Endothelial cell of umbilical vein (primary cell): ENCODE results near the gene BNC2. TPM values are rescaled to one million over a fixed set of nuclear protein-coding genes. Genes with fewer than 3 reads are reported as not detected.

Experiments used
- BruUV-seq: library from RNA; stranded (reverse); fragments of 400-500 nt; replicated peaks from 2 replicates; lab custom pipeline; 2021; lab: Mats Ljungman, UMichigan
- CTCF ChIA-PET: fragments of 300-600, 350-600 bp; sonication (Branson Sonifier 250); formaldehyde crosslinking; loops from one replicate; lab custom pipeline; 2021; ENCODE audit warnings: antibody characterized with exemption, inconsistent platforms; lab: Charles Lee
- POLR2A ChIA-PET: fragments of 300-600, 350-600 bp; sonication (Branson Sonifier 250); formaldehyde crosslinking; loops from one replicate; lab custom pipeline; 2021; ENCODE audit warnings: antibody characterized with exemption, inconsistent platforms; lab: Charles Lee
- DNase-seq: peaks from one replicate; pipeline ENCODE4 v3.0.0-alpha.2; 2011; ENCODE audit warnings: low read depth, low spot score
- FAIRE-seq: peaks from 2 replicates; lab custom pipeline; 2011; peaks lifted over from hg19 to GRCh38; lab: Jason Lieb, UNC
- H2AFZ ChIP-seq: 2 replicates; pipeline ENCODE4 v1.6.0; 2012; ENCODE audit warnings: low read depth, low read length, control low read depth, inconsistent platforms
- H3K27ac ChIP-seq: 2 replicates; pipeline ENCODE4 v1.5.1; 2011; ENCODE audit warnings: low read depth, mild to moderate bottlenecking, control low read depth, low read length, moderate library complexity; ENCODE audit not compliant: insufficient read depth
- H3K27me3 ChIP-seq, 2 experiments: 2 replicates each; pipeline versions ENCODE4 v1.6.0 to v1.6.1; 2011; ENCODE audit warnings: low read length in 2 of 2, mixed read lengths in 1 of 2; ENCODE audit not compliant: control insufficient read depth in 2 of 2, insufficient read depth in 2 of 2
- H3K36me3 ChIP-seq, 2 experiments: 2 replicates in 1 of 2; 3 replicates in 1 of 2; pipeline ENCODE4 v1.5.1; 2011; ENCODE audit warnings: low read length in 2 of 2, mild to moderate bottlenecking in 1 of 2, moderate library complexity in 1 of 2; ENCODE audit not compliant: control insufficient read depth in 2 of 2, insufficient read depth in 2 of 2; ENCODE audit errors: extremely low read depth in 1 of 2
- H3K4me1 ChIP-seq: 3 replicates; pipeline ENCODE4 v1.5.1; 2011; ENCODE audit warnings: mild to moderate bottlenecking, low read length; ENCODE audit not compliant: control insufficient read depth, insufficient read depth; ENCODE audit errors: extremely low read depth
- H3K4me2 ChIP-seq: 2 replicates; pipeline ENCODE4 v1.6.1; 2011; ENCODE audit warnings: low read length, control low read depth, mixed read lengths; ENCODE audit not compliant: insufficient read depth
- H3K4me3 ChIP-seq, 3 experiments: fragments of 200-600 bp in 1 of 3; sonication (generic), shearing (Covaris generic) in 1 of 3; replicated peaks in 1 of 3; 2 replicates each; pipeline ENCODE4 v1.5.1; 2011 to 2016; ENCODE audit warnings: control low read depth in 3 of 3, low read length in 3 of 3, mild to moderate bottlenecking in 2 of 3, inconsistent platforms in 1 of 3, low read depth in 1 of 3, moderate library complexity in 1 of 3; ENCODE audit not compliant: insufficient read depth in 1 of 3
- H3K79me2 ChIP-seq: 2 replicates; pipeline ENCODE4 v1.6.0; 2012; ENCODE audit warnings: low read length, inconsistent platforms; ENCODE audit not compliant: control insufficient read depth, insufficient read depth
- H3K9ac ChIP-seq: replicated peaks from 2 replicates; pipeline ENCODE3; 2011; ENCODE audit warnings: low read length, control low read depth; ENCODE audit not compliant: insufficient read depth; ENCODE audit errors: extremely low read depth
- H3K9me1 ChIP-seq: replicated peaks from 3 replicates; pipeline ENCODE4 v1.6.0; 2011; ENCODE audit warnings: mild to moderate bottlenecking, low read length; ENCODE audit not compliant: control insufficient read depth, insufficient read depth; ENCODE audit errors: extremely low read depth
- H3K9me3 ChIP-seq: replicated peaks from 2 replicates; pipeline ENCODE4 v1.5.1; 2012; ENCODE audit warnings: low read length, inconsistent platforms; ENCODE audit not compliant: control insufficient read depth, insufficient read depth
- H4K20me1 ChIP-seq: replicated peaks from 2 replicates; pipeline ENCODE3; 2011; ENCODE audit warnings: mild to moderate bottlenecking, low read length; ENCODE audit not compliant: control insufficient read depth, insufficient read depth; ENCODE audit errors: extremely low read depth
- EZH2 ChIP-seq: IDR thresholded peaks from 2 replicates; pipeline ENCODE4 v1.6.1; 2012; ENCODE audit warnings: borderline replicate concordance, low read depth, mild to moderate bottlenecking, moderate library complexity, low read length, inconsistent platforms; ENCODE audit not compliant: severe bottlenecking
- FOS ChIP-seq: IDR thresholded peaks from 2 replicates; pipeline ENCODE4 v1.6.1; 2011; ENCODE audit warnings: mild to moderate bottlenecking, low read length, moderate library complexity, borderline replicate concordance; ENCODE audit not compliant: insufficient read depth
- GATA2 ChIP-seq: IDR thresholded peaks from 2 replicates; pipeline ENCODE4 v1.7.0; 2011; ENCODE audit warnings: low read depth, mild to moderate bottlenecking, moderate library complexity, mixed read lengths, low read length; ENCODE audit not compliant: insufficient read length, insufficient read depth
- JUN ChIP-seq: IDR thresholded peaks from 2 replicates; pipeline ENCODE4 v1.6.1; 2011; ENCODE audit warnings: borderline replicate concordance, low read depth; ENCODE audit not compliant: insufficient read length, insufficient read depth
- POLR2A ChIP-seq: IDR thresholded peaks from 2 replicates; pipeline ENCODE4 v1.6.1; 2012; ENCODE audit warnings: low read depth, mild to moderate bottlenecking, control low read depth, low read length
- dilution Hi-C: fragments of 300-500 bp; cut with MboI; formaldehyde crosslinking; loops from one replicate; pipeline ENCODE4 v1.15.0; 2019; ENCODE audit warnings: low sequenced_read_pairs; ENCODE audit not compliant: extremely low pct_ligation_motif_present
- intact Hi-C: fragments of 100-400 bp; cut with micrococcal nuclease; formaldehyde crosslinking; loops from one replicate; pipeline ENCODE4 v1.10.0; 2022
- polyA plus RNA-seq, 4 experiments: library from polyadenylated mRNA; depleted of rRNA in 3 of 4; stranded (reverse) in 3 of 4; unstranded in 1 of 4; fragments of >200 nt; gene quantifications; 2 replicates each; pipeline versions ENCODE4 v1.2.1 to v1.2.3, GENCODE V29; 2011 to 2012; ENCODE audit warnings: missing spikeins in 1 of 4
- total RNA-seq: library from RNA; stranded (reverse); gene quantifications from 2 replicates; pipeline ENCODE4 v1.2.3, GENCODE V29; 2021

Gene BNC2
- total and polyA plus RNA-seq, 2 donors (not counting 3 experiments of a cell fraction or from before 2014, with no cell fraction given): 12.1 to 34.3 TPM

GRCh38 chr9:16501726-16502125, 368.7 kb downstream of the BNC2 start:
- H4K20me1 ChIP-seq: no peaks in the 10 kb centered on the region
- no peak overlapping the region for H2AFZ ChIP-seq
- no peaks in the 10 kb centered on the region for H3K9me3 ChIP-seq
- H3K4me2 ChIP-seq: peak overlapping the region; percentile 14
- H3K27me3 ChIP-seq: no peaks in the 10 kb centered on the region
- POLR2A ChIA-PET: no interaction called here
- CTCF ChIA-PET: interaction anchor here (1.3 kb wide), 1 partner anchor 12 kb away, joined by 3 read pairs; no protein-coding TSS in a partner anchor
- no TSS peak for BruUV-seq
- H3K9me1 ChIP-seq: no peaks in the 10 kb centered on the region
- H3K79me2 ChIP-seq: peaks cover 7% of the 10 kb centered on the region
- peaks cover 56% of the 10 kb centered on the region for H3K4me1 ChIP-seq
- peak overlapping the region; percentile 40 for H3K27ac ChIP-seq
- DNase-seq (no peak), FAIRE-seq (no peak)
- H3K9ac ChIP-seq: no peak overlapping the region
- no peak for TF ChIP-seq EZH2
- intact Hi-C loops (no loop called here), dilution Hi-C loops (no loop called here)
- H3K36me3 ChIP-seq: no peaks in the 10 kb centered on the region
- H3K4me3 ChIP-seq: no peak overlapping the region

- dilution Hi-C loops: no loop called here
- H3K36me3 ChIP-seq: no peaks in the 10 kb centered on the region
- intact Hi-C loops: no loop called here
- ChIA-PET CTCF (no interaction called here), POLR2A (no interaction called here)
- H3K4me1 ChIP-seq: peaks cover 56% of the 10 kb centered on the region
- H4K20me1 ChIP-seq: no peaks in the 10 kb centered on the region
- TF ChIP-seq JUN (peak; percentile 62), POLR2A (no peak), FOS (peak; percentile 73), GATA2 (peak; percentile 73), EZH2 (no peak)
- peak overlapping the region; percentile 14 for H3K4me2 ChIP-seq
- H3K79me2 ChIP-seq: peaks cover 7% of the 10 kb centered on the region
- H3K9ac ChIP-seq: no peak overlapping the region
- no peaks in the 10 kb centered on the region for H3K27me3 ChIP-seq
- H3K9me1 ChIP-seq: no peaks in the 10 kb centered on the region
- FAIRE-seq (peak; percentile 78), DNase-seq (peak; percentile 50)
- no TSS peak for BruUV-seq
- no peaks in the 10 kb centered on the region for H3K9me3 ChIP-seq
- H3K27ac ChIP-seq: peak overlapping the region; percentile 40
- H2AFZ ChIP-seq: no peak overlapping the region
- H3K4me3 ChIP-seq: no peak overlapping the region
Measured at GRCh38 chr9:16501141-16501540, 369.3 kb downstream of the BNC2 start.
